ENCODE results near the gene PDZRN4.

DNA sequence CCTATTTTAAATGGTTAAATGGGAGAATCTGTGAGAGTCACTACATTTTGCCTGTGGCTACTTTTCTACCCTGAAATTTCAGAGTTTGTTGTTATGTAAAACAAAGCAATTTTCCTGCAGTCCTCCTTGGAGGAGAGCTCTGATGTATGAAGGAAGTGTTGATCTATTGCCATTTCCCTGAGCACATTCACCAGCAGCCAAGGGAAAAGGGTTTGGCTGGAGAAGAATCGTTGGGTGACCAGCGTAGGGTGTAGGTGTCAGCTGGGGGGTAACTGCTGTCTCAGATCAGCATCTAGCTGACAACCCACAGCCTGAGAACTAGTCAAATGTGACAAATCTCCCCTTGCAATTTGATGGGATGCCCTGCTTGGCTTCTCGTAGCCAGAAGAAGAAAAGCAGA lies 230.5 kb downstream of the PDZRN4 start:
- TF ChIP-seq, protein P1, sequence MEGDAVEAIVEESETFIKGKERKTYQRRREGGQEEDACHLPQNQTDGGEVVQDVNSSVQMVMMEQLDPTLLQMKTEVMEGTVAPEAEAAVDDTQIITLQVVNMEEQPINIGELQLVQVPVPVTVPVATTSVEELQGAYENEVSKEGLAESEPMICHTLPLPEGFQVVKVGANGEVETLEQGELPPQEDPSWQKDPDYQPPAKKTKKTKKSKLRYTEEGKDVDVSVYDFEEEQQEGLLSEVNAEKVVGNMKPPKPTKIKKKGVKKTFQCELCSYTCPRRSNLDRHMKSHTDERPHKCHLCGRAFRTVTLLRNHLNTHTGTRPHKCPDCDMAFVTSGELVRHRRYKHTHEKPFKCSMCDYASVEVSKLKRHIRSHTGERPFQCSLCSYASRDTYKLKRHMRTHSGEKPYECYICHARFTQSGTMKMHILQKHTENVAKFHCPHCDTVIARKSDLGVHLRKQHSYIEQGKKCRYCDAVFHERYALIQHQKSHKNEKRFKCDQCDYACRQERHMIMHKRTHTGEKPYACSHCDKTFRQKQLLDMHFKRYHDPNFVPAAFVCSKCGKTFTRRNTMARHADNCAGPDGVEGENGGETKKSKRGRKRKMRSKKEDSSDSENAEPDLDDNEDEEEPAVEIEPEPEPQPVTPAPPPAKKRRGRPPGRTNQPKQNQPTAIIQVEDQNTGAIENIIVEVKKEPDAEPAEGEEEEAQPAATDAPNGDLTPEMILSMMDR (conservative IDR thresholded peaks at IDR 0.05; ENCODE audit: low read length): no peak
- no peak for TF ChIP-seq EZH2phosphoT487 (IDR thresholded peaks at IDR 0.05; ENCODE audit: borderline replicate concordance)
